ENCODE data around the gene UNC79. TPM values are rescaled to one million over a fixed set of nuclear protein-coding genes. Genes with fewer than 3 reads are reported as not detected.

Gene UNC79
- total RNA-seq, 1 experiment from 2014 or later, result 0.05 TPM

DNA sequence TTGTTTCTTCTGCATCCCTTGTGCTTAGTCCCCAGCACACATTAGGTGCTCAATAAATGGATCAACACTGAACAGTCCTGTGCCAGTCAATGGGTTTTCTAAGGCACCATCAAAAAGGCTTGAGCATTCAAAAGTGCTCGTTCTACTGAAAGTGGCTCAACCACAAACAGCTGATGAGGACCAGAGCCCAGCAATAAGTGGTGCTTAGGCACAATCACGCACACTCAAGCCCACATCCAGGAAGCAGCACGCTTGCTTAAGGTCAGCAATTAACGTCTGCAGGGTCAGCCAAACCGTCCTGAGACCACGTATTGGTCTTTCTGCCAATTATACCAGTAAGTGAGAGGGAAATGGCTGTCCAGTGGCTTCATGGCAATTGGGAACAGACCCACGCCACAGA, 301.0 kb downstream of the UNC79 start:
- BruUV-seq (replicated peaks), result no TSS peak
- ATAC-seq (no peak), DNase-seq (ENCODE audit: low read depth, low spot score) (no peak)
- H3K9me3 ChIP-seq (ENCODE audit: control insufficient read depth, insufficient read depth, low read depth, low read length), result no peaks in the 10 kb centered on the region
- in situ Hi-C loops (cut with HindIII; ENCODE audit: low pct_unique_long_range_greater_than_20kb, low sequenced_read_pairs), result no loop called here
- TF ChIP-seq, protein P1, sequence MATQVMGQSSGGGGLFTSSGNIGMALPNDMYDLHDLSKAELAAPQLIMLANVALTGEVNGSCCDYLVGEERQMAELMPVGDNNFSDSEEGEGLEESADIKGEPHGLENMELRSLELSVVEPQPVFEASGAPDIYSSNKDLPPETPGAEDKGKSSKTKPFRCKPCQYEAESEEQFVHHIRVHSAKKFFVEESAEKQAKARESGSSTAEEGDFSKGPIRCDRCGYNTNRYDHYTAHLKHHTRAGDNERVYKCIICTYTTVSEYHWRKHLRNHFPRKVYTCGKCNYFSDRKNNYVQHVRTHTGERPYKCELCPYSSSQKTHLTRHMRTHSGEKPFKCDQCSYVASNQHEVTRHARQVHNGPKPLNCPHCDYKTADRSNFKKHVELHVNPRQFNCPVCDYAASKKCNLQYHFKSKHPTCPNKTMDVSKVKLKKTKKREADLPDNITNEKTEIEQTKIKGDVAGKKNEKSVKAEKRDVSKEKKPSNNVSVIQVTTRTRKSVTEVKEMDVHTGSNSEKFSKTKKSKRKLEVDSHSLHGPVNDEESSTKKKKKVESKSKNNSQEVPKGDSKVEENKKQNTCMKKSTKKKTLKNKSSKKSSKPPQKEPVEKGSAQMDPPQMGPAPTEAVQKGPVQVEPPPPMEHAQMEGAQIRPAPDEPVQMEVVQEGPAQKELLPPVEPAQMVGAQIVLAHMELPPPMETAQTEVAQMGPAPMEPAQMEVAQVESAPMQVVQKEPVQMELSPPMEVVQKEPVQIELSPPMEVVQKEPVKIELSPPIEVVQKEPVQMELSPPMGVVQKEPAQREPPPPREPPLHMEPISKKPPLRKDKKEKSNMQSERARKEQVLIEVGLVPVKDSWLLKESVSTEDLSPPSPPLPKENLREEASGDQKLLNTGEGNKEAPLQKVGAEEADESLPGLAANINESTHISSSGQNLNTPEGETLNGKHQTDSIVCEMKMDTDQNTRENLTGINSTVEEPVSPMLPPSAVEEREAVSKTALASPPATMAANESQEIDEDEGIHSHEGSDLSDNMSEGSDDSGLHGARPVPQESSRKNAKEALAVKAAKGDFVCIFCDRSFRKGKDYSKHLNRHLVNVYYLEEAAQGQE (IDR thresholded peaks at IDR 0.05; ENCODE audit: insufficient read depth in 1 of 2, low read depth in 2 of 2, low read length in 1 of 2), result no peak
- no peak for TF ChIP-seq POLR2AphosphoS5 (IDR thresholded peaks at IDR 0.05; ENCODE audit: low read depth, low read length)
- TF ChIP-seq SIN3A (IDR thresholded peaks at IDR 0.05; ENCODE audit: borderline replicate concordance, insufficient read depth, low read depth, low read length), result no peak
- no peaks in the 10 kb centered on the region for H3K4me1 ChIP-seq (ENCODE audit: control insufficient read depth, insufficient read depth, low read length)
- intact Hi-C loops (cut with micrococcal nuclease; ENCODE audit: unreplicated experiment), result no loop called here
- H3K27ac ChIP-seq (ENCODE audit: low read length), result no peak overlapping the region
- ChIA-PET CTCF (no interaction called here), POLR2A (no interaction called here)
- H3K4me3 ChIP-seq (ENCODE audit: low read depth in 2 of 2, low read length in 2 of 2), result no peak overlapping the region
- H3K36me3 ChIP-seq (ENCODE audit: control insufficient read depth, insufficient read depth, low read length), result no peaks in the 10 kb centered on the region
- 0 out of 2 replicates have a peak, but pooled peaks cover under 1% of the 10 kb centered on the region for H3K27me3 ChIP-seq (ENCODE audit: control insufficient read depth, insufficient read depth, low read length)

DNA sequence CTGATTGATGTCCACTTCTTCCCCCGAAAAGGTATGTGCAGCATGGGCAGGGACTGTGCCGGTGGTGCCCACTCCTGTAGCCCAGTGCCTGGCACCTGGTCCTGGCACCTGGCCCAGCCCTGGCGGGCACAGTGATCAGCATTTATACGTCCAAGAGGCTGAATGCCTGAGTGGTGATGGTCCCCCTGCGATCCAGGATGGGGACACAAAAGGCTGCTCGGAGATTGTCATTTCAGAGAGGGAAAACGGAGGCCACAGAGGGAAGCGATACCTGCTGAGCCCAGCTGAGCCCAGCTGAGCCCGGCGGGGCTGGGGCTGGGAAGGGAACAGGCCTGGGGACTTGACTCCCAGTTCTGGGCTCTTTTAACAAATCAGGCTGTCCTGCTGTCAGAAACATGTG, 301.8 kb downstream of the UNC79 start:
- H3K27ac ChIP-seq (ENCODE audit: low read length), result no peak overlapping the region
- no peak for DNase-seq (ENCODE audit: low read depth, low spot score)
- H3K36me3 ChIP-seq (ENCODE audit: control insufficient read depth, insufficient read depth, low read length), result no peaks in the 10 kb centered on the region
- TF ChIP-seq TCF7L2 (IDR thresholded peaks at IDR 0.05; ENCODE audit: low read depth, low read length) (no peak), SIN3A (IDR thresholded peaks at IDR 0.05; ENCODE audit: borderline replicate concordance, insufficient read depth, low read depth, low read length) (no peak), POLR2AphosphoS5 (IDR thresholded peaks at IDR 0.05; ENCODE audit: low read depth, low read length) (no peak)
- TF ChIP-seq, protein P1 (IDR thresholded peaks at IDR 0.05; ENCODE audit: insufficient read depth in 1 of 2, low read depth in 2 of 2, low read length in 1 of 2), result no peak
- TF ChIP-seq, protein P2, sequence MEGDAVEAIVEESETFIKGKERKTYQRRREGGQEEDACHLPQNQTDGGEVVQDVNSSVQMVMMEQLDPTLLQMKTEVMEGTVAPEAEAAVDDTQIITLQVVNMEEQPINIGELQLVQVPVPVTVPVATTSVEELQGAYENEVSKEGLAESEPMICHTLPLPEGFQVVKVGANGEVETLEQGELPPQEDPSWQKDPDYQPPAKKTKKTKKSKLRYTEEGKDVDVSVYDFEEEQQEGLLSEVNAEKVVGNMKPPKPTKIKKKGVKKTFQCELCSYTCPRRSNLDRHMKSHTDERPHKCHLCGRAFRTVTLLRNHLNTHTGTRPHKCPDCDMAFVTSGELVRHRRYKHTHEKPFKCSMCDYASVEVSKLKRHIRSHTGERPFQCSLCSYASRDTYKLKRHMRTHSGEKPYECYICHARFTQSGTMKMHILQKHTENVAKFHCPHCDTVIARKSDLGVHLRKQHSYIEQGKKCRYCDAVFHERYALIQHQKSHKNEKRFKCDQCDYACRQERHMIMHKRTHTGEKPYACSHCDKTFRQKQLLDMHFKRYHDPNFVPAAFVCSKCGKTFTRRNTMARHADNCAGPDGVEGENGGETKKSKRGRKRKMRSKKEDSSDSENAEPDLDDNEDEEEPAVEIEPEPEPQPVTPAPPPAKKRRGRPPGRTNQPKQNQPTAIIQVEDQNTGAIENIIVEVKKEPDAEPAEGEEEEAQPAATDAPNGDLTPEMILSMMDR (IDR thresholded peaks at IDR 0.05), result no peak
- H3K4me1 ChIP-seq (ENCODE audit: control insufficient read depth, insufficient read depth, low read length), result no peaks in the 10 kb centered on the region
- in situ Hi-C loops (cut with HindIII; ENCODE audit: low pct_unique_long_range_greater_than_20kb, low sequenced_read_pairs) (no loop called here), intact Hi-C loops (cut with micrococcal nuclease; ENCODE audit: unreplicated experiment) (no loop called here)
- CTCF ChIA-PET, result no interaction called here
- H3K27me3 ChIP-seq (ENCODE audit: control insufficient read depth, insufficient read depth, low read length), result peaks cover 2% of the 10 kb centered on the region; the same call in 1 of the 2 replicates
- no TSS peak for BruUV-seq (replicated peaks)
- H3K9me3 ChIP-seq (ENCODE audit: control insufficient read depth, insufficient read depth, low read depth, low read length), result no peaks in the 10 kb centered on the region
- ATAC-seq, result no peak
- POLR2A ChIA-PET, result no interaction called here
- H3K4me3 ChIP-seq (ENCODE audit: low read depth in 2 of 2, low read length in 2 of 2), result no peak overlapping the region
